PC-3 (cell line): ENCODE results near the gene ACSBG1.

Experiments
- EZH2 ChIP-seq: fragments of 300-600 bp; sonication (generic); IDR thresholded peaks from one replicate; pipeline ENCODE4 v1.6.1; 2017; ENCODE audit warnings: antibody characterized with exemption, mild to moderate bottlenecking, low read length; ENCODE audit not compliant: unreplicated experiment
- EZH2phosphoT487 ChIP-seq: fragments of 300-600 bp; sonication (generic); IDR thresholded peaks from 2 replicates; pipeline ENCODE4 v1.6.1; 2018; ENCODE audit warnings: mild to moderate bottlenecking, antibody characterized with exemption, low read length, borderline replicate concordance
- TF ChIP-seq, protein P1 (sequence below): fragments of 300-600 bp; sonication (generic); conservative IDR thresholded peaks from 2 replicates; pipeline ENCODE4 v1.5.1; 2017; ENCODE audit warnings: antibody characterized with exemption, low read depth, mild to moderate bottlenecking, low read length

DNA sequence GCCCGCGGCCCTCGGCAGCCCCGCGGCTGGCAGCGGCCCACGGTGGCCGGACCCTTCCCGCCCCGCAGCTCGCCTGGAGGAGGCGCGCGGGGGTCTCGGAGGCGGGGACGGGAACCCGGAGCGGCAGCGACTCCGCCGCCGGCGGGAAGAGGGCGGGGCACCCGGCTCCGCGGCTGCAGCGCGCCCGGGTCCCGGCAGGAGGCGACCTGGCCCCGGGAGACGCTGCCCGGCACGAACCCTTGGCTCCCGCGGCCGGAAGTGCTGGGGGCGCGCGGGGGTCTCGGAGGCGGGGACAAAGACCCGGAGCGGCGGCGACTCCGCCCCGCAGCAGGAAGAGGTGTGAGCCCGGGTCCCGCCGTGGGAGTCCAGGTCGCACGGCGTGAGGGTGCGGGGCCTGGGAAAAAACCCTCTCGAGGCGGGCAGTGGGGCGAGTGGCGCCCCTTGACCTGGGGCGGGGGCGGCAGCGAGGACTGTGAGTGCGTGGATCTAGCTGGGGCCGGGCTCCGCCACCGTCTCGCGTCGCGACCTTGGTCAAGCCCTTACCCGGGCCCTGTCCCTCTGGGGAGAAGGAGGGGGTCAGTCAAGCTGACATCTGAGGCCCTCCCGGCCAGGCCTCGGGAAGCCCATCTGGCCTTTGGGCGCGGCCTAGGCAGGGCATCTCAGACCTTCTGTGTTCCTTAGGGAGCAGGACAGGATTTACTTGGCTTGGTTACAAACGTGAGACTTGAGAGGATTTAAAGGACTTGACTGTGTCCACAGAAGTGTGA is 102.9 kb downstream of the ACSBG1 start, which contains the start of gene CIB2:
- TF ChIP-seq, protein P1, sequence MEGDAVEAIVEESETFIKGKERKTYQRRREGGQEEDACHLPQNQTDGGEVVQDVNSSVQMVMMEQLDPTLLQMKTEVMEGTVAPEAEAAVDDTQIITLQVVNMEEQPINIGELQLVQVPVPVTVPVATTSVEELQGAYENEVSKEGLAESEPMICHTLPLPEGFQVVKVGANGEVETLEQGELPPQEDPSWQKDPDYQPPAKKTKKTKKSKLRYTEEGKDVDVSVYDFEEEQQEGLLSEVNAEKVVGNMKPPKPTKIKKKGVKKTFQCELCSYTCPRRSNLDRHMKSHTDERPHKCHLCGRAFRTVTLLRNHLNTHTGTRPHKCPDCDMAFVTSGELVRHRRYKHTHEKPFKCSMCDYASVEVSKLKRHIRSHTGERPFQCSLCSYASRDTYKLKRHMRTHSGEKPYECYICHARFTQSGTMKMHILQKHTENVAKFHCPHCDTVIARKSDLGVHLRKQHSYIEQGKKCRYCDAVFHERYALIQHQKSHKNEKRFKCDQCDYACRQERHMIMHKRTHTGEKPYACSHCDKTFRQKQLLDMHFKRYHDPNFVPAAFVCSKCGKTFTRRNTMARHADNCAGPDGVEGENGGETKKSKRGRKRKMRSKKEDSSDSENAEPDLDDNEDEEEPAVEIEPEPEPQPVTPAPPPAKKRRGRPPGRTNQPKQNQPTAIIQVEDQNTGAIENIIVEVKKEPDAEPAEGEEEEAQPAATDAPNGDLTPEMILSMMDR: peak; percentile 57
- TF ChIP-seq EZH2: no peak
- TF ChIP-seq EZH2phosphoT487: no peak
